Hematopoietic multipotent progenitor cell treated with erythropoietin and hydrocortisone succinate and interleukin-3 and kit ligand, for 4 days (in vitro differentiated cells): ENCODE results near the gene RCC1.
A peak's percentile ranks its signal among the peaks of the same experiment; 100 is the strongest.
"Not testable (repeated sequence)": the region's sequence is repeated elsewhere in the genome, so short reads cannot be mapped to it uniquely, and the experiment has no call there.

Experiments used
- DNase-seq: peaks from one replicate; pipeline ENCODE4 v3.0.0-alpha.2; 2015

RCC1 gene

DNA sequence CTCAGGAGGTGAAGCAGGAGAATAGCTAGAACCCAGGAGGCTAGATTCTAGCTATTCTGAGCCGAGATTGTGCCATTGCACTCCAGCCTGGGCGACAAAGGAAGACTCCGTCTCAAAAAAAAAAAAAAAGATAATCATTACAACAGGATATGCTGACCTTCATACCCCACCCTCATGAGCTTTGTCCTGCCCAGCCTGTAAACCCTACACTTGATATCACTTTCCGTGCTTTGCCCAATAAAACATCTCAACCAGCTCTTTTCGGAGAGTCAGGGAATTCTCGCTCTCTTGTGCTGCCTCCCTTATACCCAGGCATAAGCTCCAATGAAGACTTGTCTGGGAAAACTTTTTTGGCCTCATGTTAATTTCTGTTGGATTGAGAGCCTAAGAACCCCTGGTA lies 45.5 kb downstream of the RCC1 start:
- DNase-seq: no peak

DNA sequence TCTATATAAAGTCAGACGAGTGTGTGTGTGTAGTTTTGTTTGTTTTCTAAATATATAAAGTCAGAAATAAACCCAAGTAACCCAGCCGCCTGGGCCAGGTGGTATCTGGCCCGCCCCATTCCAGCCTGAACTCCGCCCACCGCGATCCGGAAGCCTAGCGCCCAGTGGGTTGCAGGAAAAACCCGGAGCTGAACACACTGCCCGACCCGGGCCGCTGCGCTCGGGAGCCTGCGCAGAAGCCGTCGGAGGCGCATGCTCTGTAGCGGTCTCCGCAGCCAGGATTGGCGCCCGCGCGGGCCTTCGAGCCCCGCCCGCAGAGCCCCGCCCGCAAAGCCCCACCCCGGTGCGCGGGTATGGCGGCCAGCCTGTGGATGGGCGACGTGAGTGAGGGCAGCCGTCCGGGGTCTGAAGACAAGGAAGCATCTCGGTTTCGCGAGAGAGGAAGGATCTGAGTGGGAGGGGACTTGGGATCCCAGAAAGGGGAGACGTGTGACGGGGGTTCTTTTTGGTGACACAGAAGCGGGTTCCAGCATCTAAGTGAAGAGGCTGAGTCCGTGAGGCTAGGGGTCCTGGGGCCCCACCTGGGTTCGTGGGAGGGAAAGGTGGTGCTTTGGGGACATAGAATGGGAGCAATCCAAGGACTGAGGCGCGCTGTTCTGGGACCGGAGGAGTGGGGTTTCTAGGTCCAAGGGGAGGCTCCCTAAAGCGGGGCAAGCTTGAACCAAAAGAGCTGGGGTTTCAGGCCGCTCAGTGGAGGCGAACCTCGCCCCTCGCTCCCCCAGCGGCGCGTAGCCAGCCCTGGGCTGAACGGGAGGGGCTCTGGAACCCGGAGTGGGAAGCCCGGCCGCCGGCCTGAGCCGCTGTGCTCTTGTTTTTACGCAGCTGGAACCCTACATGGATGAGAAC lies 47.2 kb downstream of the RCC1 start, which contains the start of gene TRNAU1AP:
Gene TRNAU1AP, plus strand, starts transcription at position 328 of the 906 bp plus-strand sequence. Its CDS starts 26 bp downstream, at position 354.
- peak; percentile 99 for DNase-seq

DNA sequence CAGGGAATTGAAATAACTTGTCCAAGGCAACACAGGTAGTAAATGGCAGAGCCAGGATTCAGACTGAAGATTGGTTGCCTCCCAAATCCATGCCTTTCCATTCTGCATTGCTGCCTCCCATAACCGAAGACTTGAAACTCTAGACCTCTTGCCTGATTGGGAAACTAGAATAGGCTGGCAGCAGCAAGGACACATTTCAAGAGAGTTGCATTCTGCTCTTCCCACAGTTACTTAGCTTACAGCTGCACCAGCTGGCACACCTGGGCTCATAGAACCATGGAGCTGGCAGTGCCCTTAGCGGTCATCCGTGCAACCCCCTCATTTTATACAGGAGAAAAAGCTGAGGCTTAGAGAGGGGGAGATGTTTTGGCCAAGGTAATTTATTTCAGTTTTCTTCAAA lies 55.0 kb downstream of the RCC1 start:
- no peak for DNase-seq

DNA sequence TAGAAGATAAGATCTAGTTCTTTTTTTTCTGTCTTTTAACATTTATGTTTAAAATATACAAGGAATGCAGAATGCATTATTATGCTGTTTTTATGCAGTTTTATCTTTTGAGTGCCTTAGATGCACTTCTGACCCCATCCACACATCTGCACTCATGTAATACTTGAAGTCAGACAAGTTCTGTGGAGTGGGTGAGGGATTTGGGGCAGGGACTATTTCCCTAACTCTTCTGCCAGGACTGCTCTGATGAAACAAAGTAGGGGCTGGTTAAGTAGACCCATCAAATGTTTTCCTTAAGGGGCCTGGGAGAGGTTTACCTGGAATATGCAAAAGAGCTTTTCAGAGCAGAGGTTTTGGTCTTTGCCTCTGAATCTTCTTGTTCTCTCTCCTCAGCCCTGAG lies 58.5 kb downstream of the RCC1 start:
- no peak for DNase-seq

DNA sequence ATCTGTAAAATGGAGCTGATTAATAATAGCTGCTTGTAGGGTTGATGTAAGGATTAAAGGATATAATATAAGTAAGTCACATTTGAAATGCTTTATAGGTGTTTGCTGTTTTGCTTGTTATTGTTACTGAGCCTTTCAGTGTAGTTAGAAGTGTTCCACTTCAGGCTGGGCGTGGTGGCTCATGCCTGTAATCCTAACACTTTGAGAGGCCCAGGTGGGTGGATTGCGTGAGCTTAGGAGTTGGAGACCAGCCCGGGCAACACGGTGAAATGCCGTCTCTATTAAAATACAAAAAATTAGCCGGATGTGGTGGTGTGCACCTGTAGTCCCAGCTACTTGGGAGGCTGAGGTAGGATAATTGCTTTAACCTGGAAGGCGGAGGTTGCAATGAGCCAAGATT lies 59.2 kb downstream of the RCC1 start:
- no peak for DNase-seq

DNA sequence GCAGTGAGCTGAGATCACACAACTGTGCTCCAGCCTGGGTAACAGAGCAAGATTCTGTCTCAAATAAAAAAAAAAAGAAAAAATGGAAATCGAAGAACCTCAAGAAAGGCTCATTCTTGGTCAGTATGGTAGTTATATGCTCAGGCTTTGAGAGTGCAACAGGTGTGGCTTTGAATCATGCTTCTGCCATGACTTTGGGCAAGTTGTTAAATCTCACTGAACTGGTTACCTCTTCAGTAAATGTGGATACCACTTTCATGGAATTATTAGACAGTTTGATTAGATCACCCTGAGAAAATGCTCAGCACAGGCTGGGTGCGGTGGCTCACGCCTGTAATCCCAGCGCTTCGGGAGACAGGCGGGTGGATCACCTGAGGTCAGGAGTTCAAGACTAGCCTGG lies 59.9 kb downstream of the RCC1 start:
- DNase-seq: no peak

DNA sequence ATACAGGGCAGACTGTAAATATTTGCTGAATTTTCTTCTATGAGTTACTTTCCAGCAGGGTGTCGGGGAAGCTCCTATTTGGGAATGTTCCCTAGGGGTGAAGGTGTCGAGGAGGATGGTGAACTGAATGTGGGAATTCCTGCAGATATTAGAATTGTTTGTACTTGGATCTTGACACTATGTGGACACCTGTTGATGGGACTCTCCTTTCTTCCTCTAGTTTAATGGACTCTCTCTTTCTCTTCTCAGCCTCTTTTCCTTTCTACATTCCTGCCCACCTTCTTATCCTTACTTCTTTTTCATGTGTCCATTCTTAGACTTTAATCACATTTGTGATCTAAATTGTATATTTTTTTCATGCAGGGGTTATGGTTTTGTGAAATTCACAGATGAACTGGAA lies 61.1 kb downstream of the RCC1 start:
- DNase-seq: no peak

DNA sequence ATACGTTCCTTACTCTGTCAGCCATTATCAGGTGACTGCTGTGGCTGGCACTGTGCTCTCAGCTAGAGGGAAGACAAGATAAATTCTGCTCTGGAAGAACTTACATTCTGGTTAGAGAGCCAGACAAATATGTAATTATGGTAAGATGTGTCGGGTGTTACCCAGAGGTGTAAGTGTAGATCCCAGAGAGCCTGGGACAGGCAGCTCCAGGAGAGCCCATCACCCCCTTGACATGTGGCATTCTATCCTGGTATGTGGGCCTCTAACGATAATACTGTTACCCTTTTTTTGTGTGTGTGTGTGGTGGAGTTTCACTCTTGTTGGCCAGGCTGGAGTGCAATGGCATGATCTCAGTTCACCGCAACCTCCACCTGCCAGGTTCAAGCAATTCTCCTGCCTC lies 66.1 kb downstream of the RCC1 start:
- no peak for DNase-seq

DNA sequence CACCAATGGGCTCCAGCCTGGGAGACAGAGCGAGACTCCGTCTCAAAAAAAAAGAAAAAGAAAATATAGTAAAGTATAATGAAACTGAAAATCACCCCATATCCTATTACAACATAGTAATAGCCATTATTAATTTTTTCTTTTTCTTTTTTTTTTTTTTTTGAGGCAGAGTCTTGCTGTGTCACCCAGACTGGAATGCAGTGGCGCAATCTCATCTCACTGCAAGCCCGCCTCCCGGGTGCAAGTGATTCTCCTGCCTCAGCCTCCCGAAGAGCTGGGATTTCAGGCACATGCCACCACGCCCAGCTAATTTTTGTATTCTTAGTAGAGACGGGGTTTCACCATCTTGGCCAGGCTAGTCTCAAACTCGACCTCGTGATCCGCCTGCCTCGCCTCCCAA lies 67.0 kb downstream of the RCC1 start:
- DNase-seq: not testable (repeated sequence)

DNA sequence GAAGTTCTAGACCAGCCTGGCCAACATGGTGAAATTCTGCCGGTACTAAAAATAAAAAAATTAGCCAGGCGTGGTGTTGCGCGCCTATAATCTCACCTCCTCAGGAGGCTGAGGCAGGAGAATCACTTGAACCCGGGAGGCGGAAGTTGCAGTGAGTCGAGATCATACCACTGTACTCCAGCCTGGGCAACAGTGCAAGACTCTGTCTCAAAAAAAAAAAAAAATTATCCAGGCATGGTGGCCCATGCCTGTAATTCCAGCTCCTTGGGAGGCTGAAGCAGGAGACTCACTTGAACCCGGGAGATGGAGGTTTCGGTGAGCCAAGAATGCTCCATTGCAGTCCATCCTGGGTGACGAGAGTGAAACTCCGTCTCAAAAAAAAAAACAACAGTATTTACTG lies 67.7 kb downstream of the RCC1 start:
- no peak for DNase-seq

DNA sequence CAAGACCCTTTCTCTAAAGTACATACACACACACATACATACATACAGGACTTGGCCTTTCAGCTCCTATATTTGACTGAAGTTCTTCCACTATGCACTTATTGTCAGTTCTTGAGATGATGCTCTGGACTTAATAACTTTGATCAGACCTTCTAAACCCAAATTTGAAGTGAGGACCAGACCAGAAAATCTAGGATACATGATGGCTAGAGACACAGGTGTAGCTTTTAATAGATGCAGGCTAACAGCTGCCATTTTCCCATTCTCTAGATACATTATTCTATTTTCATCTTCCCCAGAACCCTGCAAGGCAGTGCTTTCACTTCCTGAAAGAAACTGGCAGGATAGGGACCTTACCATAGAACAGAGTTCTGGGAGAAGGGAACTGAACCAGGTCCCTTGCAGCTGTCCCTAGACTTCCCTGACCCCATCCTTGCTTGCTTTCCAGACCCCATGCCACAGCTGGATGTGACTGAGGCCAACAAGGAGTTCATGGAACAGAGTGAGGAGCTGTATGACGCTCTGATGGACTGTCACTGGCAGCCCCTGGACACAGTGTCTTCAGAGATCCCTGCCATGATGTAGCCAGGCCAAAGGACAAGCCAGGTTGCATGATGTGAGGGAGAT lies 71.3 kb downstream of the RCC1 start:
- DNase-seq: peak; percentile 34

DNA sequence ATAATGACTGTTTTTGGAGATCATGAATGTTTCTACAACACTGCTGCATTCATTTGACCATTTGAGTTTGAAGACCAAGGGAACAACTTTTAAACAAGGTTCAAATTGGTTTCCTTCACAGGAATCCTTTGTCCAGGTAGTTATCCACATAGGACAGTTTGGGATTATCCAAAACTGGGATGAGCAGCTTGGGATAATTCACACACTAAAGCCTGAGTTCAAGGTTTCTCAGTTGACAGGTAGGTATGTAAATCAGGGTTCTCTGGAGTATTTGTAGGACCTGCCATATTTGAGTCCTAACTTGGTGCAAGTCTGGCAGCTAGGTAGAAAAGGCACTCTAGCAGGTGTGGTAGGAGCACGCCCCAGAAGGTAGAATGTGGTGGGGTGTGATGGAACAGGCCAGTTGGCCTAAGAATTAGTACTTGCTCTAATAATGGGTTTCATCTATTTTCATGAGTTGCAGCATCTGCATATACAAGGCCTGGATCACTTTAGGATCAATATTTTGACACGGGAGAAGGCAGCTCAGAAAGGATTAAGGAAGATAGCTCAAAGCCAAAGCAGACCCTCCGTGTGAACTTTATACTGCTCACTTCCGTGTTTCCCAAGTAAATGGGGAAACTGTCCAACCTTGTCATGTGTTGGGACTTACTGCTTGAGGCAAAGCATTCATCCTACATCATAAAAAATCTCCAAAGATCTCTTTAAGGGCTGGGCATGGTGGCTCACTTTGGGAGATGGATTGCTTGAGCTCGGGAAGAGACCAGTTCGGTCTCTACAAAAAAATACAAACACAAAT lies 72.1 kb downstream of the RCC1 start:
- peak; percentile 22 for DNase-seq

DNA sequence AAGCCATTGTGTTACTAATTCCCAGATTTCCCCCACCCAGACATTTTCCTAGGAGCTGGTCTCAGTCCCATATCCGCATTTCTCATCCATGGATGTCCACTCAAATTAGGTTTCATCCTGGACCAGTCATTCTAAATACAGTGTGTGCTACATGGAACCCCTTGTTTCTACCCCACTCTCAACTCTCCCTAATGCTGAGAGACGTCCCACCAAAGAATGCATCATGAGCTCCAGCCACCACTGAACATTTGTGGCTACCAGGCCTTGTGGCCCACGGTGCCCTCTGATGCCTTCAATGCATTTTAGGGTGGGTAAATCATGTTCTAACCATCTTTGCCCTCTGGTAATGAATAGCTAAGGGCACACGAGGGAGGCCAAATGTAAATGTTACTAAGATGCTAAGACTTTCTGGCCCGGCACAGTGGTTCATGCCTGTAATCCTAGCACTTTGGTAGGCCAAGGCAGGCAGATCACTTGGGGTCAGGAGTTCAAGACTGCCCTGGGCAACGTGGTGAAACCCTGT lies 72.9 kb downstream of the RCC1 start:
- no peak for DNase-seq

DNA sequence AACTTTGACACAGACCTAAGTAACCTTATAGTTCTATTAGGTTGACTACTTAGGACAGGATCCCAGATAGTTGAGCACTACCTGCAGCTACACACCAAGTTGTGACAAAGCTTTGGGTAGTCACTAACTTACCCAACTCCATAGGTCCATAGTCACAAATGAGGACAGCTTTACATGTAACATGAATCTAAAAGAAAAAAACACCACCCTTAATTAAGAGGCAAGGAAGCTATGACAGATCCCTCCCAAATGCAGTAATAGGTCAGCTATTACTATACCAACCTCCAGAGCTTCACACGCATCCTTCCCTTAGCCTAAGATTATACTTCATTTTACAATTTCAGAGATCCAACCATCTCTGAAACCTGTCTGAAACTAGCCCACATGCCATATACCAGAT lies 73.6 kb downstream of the RCC1 start:
- no peak for DNase-seq

DNA sequence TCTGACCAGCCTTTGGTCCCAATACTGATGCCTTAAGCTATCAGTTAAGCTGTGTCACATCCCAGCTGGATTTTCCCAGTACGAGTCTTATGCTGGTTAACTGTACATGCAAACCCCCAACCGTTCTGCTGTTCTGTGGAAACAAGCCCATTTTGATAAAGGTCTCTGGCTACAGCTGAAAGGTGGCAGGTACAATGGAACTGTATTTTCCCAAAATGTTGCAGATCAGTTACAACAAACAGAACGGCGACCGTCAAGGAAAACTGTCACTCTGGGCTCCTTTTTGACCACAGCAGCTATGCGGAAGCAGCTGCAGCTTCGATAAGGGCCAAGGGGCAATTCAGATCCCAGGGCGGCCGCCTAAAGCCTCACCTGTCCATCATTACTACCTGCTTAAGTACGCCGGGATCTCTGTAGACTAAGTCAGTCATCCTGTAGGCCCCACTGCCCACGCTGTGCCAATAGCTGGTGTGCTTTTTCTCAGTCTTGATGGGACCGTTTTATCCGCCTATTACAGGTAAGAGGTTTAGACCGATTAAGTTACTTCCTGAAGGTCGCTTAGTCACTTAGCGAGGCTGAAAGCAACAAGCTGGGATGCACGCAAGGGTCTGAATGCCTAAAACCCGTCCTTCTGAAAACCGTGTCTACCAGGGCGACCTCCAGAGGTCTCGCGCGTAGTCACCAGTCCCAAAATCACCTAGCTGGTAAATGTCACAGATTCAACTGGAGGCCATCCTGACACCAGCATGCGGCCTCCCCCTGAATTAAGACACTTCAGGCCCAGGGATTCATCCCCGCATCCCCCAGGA lies 75.1 kb downstream of the RCC1 start:
- peak; percentile 73 for DNase-seq

DNA sequence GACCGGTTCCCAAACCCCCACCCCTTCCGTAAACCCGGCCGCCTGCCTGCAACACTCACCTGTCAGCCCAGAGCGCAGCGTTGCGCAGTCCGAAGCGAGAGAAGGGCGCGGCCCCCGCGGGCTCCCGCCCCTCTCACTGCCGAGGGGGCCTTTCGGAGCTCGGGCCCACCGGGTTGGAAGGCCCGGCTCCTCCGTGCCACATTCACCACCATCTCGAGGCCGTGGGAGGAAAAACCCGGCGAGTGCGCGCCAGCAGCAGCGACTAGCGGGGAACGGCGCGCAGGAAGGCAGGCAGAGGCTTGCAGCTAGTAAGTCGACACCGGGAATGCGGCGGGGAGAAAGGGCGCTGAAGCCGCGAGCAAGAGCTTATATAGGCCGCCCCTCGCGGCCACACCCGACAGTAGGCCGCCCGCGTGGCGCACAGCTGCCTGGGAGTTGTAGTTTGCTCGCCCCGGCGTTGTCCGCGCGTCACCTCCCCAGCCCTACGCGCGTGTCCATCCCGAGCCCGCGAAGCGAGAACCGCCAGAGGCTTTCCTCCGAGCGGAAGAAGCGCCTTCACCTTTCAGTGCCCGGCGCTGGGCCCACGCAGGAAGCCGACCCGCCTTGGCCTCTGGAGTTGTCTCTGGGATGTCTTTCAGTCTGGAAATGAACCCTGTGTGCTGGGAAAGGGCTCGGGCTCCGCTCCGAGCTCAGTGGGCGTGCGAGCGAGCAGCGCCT lies 75.8 kb downstream of the RCC1 start:
- peak; percentile 98 for DNase-seq

DNA sequence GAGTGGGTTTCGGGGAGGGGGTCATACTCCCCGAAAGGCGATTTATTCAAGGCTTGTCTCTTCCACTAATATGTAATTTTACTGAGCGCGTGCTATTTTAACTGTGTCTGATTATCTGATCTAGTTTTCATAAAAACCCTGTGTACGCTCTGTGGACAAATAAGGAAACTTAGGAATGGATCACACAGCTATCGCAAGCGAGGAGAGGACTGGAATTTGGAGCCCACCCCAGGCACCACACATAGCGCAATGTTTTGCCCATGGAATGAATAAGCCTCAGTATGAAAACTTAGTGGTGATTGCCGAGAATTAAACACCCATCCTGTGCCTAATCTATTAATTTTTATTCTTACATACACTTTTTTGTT lies 76.4 kb downstream of the RCC1 start:
- no peak for DNase-seq

DNA sequence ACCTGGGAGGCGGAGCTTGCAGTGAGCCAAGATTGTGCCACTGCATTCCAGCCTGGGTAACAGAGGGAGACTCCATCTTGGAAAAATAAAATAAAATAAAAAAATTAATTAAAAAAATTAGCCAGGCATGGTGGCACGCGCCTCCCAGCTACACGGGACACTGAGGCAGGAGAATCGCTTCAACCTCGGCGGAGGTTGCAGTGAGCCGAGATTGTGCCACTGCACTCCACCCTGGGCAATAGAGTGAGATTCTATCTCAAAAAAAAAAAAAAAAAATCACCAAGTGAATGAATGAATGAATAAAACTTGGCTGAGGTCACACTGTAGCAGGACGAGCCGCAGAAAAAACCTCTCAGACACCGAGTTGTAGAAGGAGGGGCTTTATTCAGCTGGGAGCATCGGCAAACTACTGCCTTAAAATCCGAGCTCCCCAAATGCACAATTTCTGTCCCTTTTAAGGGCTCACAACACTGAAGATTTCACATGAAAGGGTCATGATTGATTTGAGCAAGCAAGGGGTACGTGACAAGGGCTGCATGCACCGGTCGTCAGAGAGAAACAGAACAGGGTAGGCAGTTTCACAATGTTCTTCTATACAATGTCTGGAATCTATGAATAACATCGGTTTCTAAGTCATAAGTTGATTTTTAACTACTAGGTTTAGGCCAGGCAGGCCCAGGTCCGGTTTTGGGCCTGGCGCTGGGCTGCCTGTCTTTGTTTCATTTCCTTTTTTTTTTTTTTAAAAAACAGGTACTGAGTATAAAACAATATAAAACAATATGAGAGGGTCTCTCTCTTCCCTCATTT lies 80.9 kb downstream of the RCC1 start:
- not testable (repeated sequence) for DNase-seq
